ACC112 (cell line): ENCODE data around the gene RIPPLY1.

Experiments
- H2AFZ ChIP-seq: fragments of 200-600 bp; sonication (generic); one replicate; pipeline ENCODE4 v1.6.0; 2017; ENCODE audit warnings: antibody characterized with exemption, low read length; ENCODE audit not compliant: unreplicated experiment
- H3K27ac ChIP-seq: fragments of 200-600 bp; sonication (generic); 2 replicates; pipeline ENCODE4 v1.5.1; 2014; ENCODE audit warnings: low read depth, mild to moderate bottlenecking, antibody characterized with exemption, low read length, moderate library complexity
- H3K27me3 ChIP-seq: fragments of 200-600 bp; sonication (generic); 2 replicates; pipeline ENCODE4 v1.6.1; 2014; ENCODE audit warnings: mild to moderate bottlenecking, antibody characterized with exemption, low read length, moderate library complexity, mixed read lengths; ENCODE audit not compliant: insufficient read depth
- H3K36me3 ChIP-seq: fragments of 200-600 bp; sonication (generic); 2 replicates; pipeline ENCODE4 v1.6.1; 2016; ENCODE audit warnings: mild to moderate bottlenecking, antibody characterized with exemption, low read length, moderate library complexity, mixed read lengths; ENCODE audit not compliant: insufficient read depth
- H3K4me1 ChIP-seq: fragments of 200-600 bp; sonication (generic); one replicate; pipeline ENCODE4 v1.6.1; 2016; ENCODE audit warnings: low read length, mixed read lengths; ENCODE audit not compliant: insufficient read depth, unreplicated experiment, control insufficient read depth
- H3K4me3 ChIP-seq: fragments of 200-600 bp; sonication (generic); 2 replicates; pipeline ENCODE4 v1.5.1; 2014; ENCODE audit warnings: mild to moderate bottlenecking, low read depth, low read length
- H3K79me2 ChIP-seq: fragments of 200-600 bp; sonication (generic); one replicate; pipeline ENCODE4 v1.6.0; 2016; ENCODE audit warnings: low read length; ENCODE audit not compliant: control insufficient read depth, unreplicated experiment, insufficient read depth

RIPPLY1 gene

GRCh38 chrX:106935175-106935574 is 32.0 kb upstream of the RIPPLY1 start:
- Histone ChIP-seq H3K27ac (no peak overlapping the region), H3K4me1 (peaks cover 24% of the 10 kb centered on the region), H3K27me3 (no peaks in the 10 kb centered on the region), H3K36me3 (no peaks in the 10 kb centered on the region), H3K4me3 (no peak overlapping the region), H3K79me2 (no peaks in the 10 kb centered on the region), H2AFZ (no peak overlapping the region)

GRCh38 chrX:106933538-106933961 is 30.4 kb upstream of the RIPPLY1 start:
- H3K4me1 ChIP-seq: peaks cover 24% of the 10 kb centered on the region
- H3K27ac ChIP-seq: peak overlapping the region; percentile 77; the same call in 1 of the 2 replicates
- H3K36me3 ChIP-seq: no peaks in the 10 kb centered on the region

GRCh38 chrX:106932960-106933537 is 29.9 kb upstream of the RIPPLY1 start:
- Histone ChIP-seq H2AFZ (no peak overlapping the region), H3K36me3 (no peaks in the 10 kb centered on the region), H3K27ac (peak overlapping the region; percentile 77), H3K27me3 (no peaks in the 10 kb centered on the region), H3K79me2 (no peaks in the 10 kb centered on the region), H3K4me1 (peaks cover 24% of the 10 kb centered on the region), H3K4me3 (no peak overlapping the region)

More at GRCh38 chrX:106933538-106933961, 30.4 kb upstream of the RIPPLY1 start:
- Histone ChIP-seq H2AFZ (no peak overlapping the region), H3K79me2 (no peaks in the 10 kb centered on the region), H3K27me3 (no peaks in the 10 kb centered on the region), H3K4me3 (no peak overlapping the region)

- H3K79me2 ChIP-seq: no peaks in the 10 kb centered on the region
- H3K36me3 ChIP-seq: no peaks in the 10 kb centered on the region
- peaks cover 24% of the 10 kb centered on the region for H3K4me1 ChIP-seq
- peak overlapping the region; percentile 77 for H3K27ac ChIP-seq
- H3K27me3 ChIP-seq: no peaks in the 10 kb centered on the region
- no peak overlapping the region for H2AFZ ChIP-seq
- no peak overlapping the region for H3K4me3 ChIP-seq
Measured at GRCh38 chrX:106932492-106932923, 29.4 kb upstream of the RIPPLY1 start.

GRCh38 chrX:106931831-106932491 is 28.8 kb upstream of the RIPPLY1 start:
- peak overlapping the region; percentile 77 for H3K27ac ChIP-seq
- peaks cover 24% of the 10 kb centered on the region for H3K4me1 ChIP-seq
- H3K27me3 ChIP-seq: no peaks in the 10 kb centered on the region
- H2AFZ ChIP-seq: peak overlapping the region; percentile 50
- no peaks in the 10 kb centered on the region for H3K36me3 ChIP-seq
- no peaks in the 10 kb centered on the region for H3K79me2 ChIP-seq
- H3K4me3 ChIP-seq: no peak overlapping the region

- no peaks in the 10 kb centered on the region for H3K27me3 ChIP-seq
- no peak overlapping the region for H3K27ac ChIP-seq
Measured at GRCh38 chrX:106928227-106928626, 25.1 kb upstream of the RIPPLY1 start.

GRCh38 chrX:106927700-106928099 is 24.6 kb upstream of the RIPPLY1 start:
- no peaks in the 10 kb centered on the region for H3K27me3 ChIP-seq
- no peaks in the 10 kb centered on the region for H3K36me3 ChIP-seq
- H3K27ac ChIP-seq: no peak overlapping the region
- no peaks in the 10 kb centered on the region for H3K79me2 ChIP-seq
- H3K4me3 ChIP-seq: no peak overlapping the region
- no peak overlapping the region for H2AFZ ChIP-seq
- H3K4me1 ChIP-seq: peaks cover 11% of the 10 kb centered on the region

More at GRCh38 chrX:106928227-106928626, 25.1 kb upstream of the RIPPLY1 start:
- Histone ChIP-seq H3K36me3 (no peaks in the 10 kb centered on the region), H3K4me1 (peaks cover 16% of the 10 kb centered on the region), H2AFZ (no peak overlapping the region), H3K4me3 (no peak overlapping the region), H3K79me2 (no peaks in the 10 kb centered on the region)

- H3K4me3 ChIP-seq: no peak overlapping the region
- no peaks in the 10 kb centered on the region for H3K79me2 ChIP-seq
- peaks cover 4% of the 10 kb centered on the region for H3K4me1 ChIP-seq
- no peaks in the 10 kb centered on the region for H3K27me3 ChIP-seq
- no peaks in the 10 kb centered on the region for H3K36me3 ChIP-seq
- H2AFZ ChIP-seq: no peak overlapping the region
- no peak overlapping the region for H3K27ac ChIP-seq
Measured at GRCh38 chrX:106927023-106927422, 23.9 kb upstream of the RIPPLY1 start.

GRCh38 chrX:106921637-106922036 is 18.5 kb upstream of the RIPPLY1 start:
- no peak overlapping the region for H3K27ac ChIP-seq
- no peak overlapping the region for H2AFZ ChIP-seq
- H3K4me3 ChIP-seq: no peak overlapping the region
- H3K27me3 ChIP-seq: no peaks in the 10 kb centered on the region
- no peaks in the 10 kb centered on the region for H3K79me2 ChIP-seq
- peaks cover 17% of the 10 kb centered on the region for H3K4me1 ChIP-seq
- H3K36me3 ChIP-seq: no peaks in the 10 kb centered on the region

- H3K27me3 ChIP-seq: no peaks in the 10 kb centered on the region
- peaks cover 17% of the 10 kb centered on the region for H3K4me1 ChIP-seq
- no peak within 1 kb of the TSS for H2AFZ ChIP-seq
- H3K27ac ChIP-seq: no peak within 1 kb of the TSS
- H3K36me3 ChIP-seq: no peaks in the 10 kb centered on the region
- no peak within 1 kb of the TSS for H3K4me3 ChIP-seq
- no peaks in the 10 kb centered on the region for H3K79me2 ChIP-seq
Measured at GRCh38 chrX:106919932-106920452, 16.9 kb upstream of the RIPPLY1 start, which contains the start of gene CLDN2. Gene CLDN2, plus strand, starts transcription at chrX:106920402. Its CDS starts 7,827 bp downstream, at chrX:106928229.
